Myocyte (in vitro differentiated cells): ENCODE results near the gene UBXN7. TPM values are rescaled to one million over a fixed set of nuclear protein-coding genes. Genes with fewer than 3 reads are reported as not detected.
"Not testable (repeated sequence)": the region's sequence is repeated elsewhere in the genome, so short reads cannot be mapped to it uniquely, and the experiment has no call there.

Experiments
- DNase-seq: peaks from one replicate; pipeline ENCODE4 v3.0.0-alpha.2; 2012; ENCODE audit warnings: low read depth
- total RNA-seq: library from RNA; depleted of rRNA; stranded (reverse); fragments of >200 nt; gene quantifications from 2 replicates; pipeline ENCODE4 v1.2.3, GENCODE V29; 2014

Gene UBXN7
- total RNA-seq, 1 donor from 2014 or later: 10.5 TPM

DNA sequence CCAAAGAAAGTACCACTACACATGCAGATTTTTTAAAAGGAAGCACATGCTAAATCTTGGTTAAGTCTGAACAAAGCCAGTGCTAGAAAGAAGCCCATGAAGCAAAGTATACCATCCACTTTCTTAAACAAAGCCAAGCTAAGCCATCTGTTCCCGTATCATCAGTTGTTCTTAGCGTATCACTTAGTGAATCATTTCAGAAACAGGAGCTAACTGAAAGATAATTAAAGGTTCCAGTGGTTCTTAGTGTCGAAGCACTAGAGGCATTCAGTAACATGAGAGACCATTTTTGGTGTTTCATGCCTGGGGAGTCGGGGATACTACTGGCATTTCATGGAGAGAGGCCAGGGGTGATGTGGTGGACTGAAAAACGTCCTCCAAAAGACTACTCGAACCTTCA is 12.8 kb downstream of the UBXN7 start:
- DNase-seq: peak; percentile 46

DNA sequence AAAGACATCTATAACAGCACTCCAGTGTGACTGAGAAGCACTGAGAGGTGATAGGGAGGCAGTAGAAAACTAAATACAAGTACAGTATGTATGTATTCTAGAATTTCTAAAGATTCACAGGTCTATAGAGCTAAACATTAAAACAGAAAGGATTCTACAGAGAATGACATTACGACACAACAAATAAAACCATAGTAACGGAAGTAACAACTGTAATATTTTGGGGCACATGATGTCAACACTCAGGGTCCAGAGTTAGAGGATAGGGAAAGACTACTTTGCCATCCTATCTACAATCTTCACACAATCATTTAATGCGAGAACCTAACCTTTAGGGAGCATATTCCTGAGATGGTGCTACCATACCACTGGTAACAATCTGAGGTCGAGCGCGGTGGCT is 13.6 kb downstream of the UBXN7 start:
- DNase-seq: no peak

DNA sequence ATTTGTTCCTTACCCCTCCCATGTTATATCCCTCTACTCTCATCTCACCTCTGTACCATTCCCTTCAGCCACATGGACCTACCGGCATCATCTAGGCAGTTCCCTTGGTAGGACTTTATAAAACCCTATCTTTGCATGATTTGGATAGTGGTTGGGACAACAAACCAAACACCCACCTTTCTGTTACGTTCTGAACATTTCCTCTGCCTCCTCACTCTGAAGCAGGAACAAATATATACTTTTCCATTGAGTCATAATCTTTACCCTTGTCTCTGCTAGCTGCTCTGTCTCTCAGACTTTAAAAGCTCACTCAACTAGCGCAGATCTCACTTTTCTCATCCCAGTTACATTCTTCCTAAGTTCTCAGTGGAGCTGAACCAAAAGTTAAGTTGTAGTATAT is 17.8 kb downstream of the UBXN7 start:
- DNase-seq: no peak

DNA sequence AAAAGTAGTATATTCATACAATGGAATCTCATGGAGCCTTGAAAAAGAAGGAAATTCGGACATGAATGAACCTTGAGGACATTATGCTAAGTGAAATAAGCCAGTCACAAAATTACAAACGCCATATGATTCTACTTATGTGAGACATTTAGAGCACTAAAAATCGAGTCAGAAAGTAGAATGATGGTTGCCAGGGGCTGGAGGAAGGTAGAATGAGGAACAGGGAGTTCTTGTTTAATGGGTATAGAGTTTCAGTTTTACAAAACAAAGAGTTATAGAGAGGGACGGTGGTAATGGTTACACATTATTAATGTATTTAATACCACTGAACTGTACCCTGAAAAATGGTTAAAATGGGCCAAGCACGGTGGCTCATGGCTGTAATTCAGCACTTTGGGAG is 19.5 kb downstream of the UBXN7 start:
- DNase-seq: no peak

DNA sequence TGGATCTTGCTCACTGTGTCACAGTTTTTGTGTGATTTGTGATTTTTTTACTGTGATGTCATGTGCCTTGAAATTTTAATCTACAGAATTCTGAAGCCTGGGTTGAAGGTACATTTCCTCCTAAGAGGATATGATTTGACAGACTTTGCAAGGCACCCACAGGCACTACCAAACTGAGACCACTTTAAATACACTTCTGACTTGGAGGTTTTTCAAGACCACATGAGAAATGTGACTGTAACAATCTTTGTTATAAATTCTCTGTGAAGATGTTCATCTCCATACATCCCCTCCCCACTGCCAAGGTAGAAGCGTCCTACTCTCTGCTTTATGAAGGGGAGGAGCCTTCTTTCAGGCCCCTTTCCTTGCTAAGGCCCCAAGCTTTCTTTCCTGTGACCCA is 22.8 kb downstream of the UBXN7 start:
- DNase-seq: no peak

DNA sequence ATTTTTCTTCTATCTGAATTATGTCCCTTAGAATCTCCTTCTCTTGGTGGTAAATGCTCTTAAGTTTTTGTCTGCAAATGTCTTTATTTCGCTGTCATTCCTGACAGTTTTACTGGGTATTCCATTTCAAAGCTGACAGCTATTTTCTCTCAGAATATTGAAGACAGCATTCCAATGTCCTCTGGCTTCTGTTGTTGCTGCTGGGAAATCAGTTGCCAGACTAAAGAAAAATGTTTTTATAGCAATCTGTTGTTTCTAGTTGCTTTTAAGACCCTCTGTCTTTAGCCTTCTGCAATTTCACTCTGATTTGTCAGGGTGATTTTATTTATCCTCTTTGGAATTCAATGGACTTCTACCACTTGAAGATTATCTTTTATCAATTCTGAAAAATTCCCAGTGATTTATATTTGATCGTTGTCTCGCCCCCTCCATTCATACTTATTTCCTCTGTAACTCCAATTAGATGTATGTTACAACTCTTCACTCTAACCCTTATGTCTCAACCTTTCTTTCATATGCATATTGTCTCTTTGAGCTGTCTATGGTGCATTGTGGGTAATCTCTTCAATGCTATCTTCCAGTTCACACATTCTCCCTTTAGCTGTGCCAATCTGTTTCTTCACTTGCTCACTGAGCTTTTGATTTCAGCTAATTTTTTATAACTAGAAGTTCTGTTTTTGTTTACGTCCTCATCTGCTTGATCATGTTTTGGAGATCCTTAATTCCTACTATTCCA is 23.5 kb downstream of the UBXN7 start:
- no peak for DNase-seq

DNA sequence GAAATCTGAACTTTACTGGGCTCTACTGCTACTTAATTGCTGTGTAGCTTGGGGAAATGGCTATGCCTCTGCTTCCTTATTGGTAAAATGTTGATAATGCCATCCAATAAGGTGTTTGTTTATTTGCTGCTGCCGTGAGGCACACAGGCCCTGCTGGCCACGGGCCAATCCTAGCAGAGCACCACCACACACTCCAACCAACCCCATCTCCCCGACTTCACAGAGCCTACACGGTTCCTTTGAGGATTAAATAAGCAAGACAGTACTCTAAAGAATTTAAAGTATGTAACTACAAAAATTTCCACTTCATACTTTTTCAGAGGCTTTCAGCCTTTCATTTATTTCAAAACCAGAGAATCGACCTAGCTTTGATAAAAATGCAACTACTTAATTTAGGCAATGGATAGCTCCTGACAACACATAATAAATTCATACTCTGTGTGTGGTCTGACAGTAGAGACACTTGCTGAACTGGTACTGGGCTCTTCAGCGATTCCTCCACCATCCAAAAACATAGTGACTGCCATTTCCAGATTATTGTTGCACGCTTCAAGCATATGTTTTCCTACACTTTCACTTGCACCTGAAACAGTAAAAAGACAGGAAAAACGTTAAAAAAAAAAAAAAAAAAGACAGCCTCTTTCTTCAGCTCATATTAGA is 25.3 kb downstream of the UBXN7 start:
- DNase-seq: peak; percentile 66

DNA sequence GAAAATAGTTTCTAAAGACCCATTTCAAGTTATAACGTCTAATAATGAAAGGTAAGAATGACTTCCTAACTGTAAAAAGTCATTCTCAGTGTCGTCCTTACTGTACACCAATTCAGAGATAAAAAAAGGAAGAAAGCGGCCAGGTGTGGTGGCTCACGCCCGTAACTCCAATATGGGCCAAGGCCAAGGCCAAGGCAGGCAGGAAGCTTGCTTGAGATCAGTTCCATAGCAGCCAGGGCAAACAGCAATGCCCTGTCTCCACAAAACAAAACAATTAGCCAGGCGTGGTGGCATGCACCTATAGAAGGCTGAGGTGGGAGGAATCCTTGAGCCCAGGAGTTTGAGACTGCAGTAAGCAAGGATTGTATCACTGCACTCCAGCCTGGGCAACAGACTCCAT is 31.9 kb downstream of the UBXN7 start:
- no peak for DNase-seq

DNA sequence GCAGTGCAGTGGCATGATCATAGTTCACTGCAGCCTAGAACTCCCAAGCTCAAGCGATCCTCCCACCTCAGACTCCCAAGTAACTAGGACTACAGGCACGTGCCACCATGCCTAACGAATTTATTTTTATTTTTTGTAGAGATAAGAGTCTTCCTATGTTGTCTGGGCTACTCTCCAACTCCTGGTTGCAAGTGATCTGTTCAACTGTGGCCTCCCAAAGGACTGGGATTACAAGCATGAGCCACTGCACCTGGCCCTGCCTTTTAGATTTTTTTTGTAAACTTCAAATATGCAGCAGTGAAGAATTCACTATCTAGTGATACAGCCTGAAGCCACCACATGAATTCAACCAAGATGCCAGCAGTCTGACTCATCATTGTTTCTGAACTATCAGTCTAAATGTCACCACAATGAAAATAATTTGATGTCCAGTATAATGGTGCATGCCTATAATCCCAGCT is 32.7 kb downstream of the UBXN7 start:
- DNase-seq: peak; percentile 93

DNA sequence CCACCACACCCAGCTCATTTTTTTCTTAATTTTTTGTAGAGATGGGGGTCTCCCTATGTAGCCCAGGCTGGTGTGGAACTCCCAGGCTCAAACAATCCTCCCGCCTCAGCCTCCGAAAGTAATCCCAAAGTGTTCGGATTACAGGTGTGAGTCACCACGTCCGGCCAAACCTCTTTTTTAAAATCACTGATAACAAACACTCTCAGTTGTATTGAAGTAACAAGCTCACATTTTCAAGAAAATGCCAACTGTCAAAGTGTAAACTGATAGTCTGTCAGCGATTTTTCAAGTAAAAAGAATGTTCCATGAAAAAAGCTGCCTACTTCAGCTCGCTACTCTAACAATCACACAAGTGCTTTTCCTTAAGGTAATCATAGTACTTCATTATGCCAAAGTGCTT is 33.4 kb downstream of the UBXN7 start:
- no peak for DNase-seq

DNA sequence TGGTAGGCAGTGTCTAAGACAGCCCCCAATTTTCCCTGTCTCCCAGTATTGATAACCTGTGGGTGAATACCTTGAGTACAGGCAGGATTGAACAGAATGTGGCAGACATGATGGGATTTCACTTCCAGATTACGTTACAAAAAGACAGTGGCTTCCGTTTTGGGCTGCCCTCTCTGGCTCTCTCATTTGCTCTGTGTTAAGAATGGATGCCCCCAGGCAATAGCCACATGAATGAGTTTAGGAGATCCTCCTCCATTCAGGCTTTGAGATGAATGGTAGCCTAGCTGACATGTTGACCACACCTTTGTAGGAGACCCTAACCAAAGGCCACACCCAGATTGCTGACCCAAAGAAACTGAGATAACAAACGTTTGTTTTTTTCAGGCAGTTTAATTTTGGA is 34.3 kb downstream of the UBXN7 start:
- no peak for DNase-seq

DNA sequence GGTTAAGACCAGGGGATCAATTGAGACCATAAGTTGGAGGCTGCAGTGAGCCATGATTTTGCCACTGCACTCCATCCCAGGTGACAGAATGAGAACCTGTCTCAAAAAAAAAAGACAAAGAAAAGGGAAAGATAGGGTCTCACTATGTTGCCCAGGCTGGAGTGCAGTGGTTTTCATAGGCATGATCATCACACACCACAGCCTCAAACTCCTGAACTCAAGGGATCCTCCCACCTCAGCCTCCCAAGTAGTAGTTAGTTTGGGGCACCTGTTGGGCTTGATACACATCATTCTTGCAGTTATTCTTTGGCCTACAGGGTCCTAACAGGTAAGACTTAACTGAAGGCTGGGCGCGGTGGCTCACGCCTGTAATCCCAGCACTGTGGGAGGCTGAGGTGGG is 42.1 kb downstream of the UBXN7 start:
- no peak for DNase-seq

DNA sequence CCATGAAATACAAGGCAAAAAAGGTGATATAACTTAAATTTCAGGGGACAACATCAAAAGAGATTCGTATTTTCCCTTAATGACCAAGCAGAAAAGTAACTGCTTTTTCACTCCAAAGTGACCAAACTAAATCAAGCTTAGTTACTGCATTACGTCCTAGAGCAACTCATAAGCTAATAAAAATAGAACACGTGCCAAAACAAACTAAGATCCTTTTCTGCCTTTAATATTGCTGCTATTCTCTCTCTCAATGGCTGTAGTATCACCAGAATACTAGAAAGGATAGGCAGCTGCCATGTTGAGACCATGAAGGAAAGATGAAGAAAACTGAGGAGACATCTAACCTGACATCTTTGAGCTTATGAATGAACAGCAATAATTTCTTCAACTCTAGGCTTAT is 43.3 kb downstream of the UBXN7 start:
- DNase-seq: no peak

DNA sequence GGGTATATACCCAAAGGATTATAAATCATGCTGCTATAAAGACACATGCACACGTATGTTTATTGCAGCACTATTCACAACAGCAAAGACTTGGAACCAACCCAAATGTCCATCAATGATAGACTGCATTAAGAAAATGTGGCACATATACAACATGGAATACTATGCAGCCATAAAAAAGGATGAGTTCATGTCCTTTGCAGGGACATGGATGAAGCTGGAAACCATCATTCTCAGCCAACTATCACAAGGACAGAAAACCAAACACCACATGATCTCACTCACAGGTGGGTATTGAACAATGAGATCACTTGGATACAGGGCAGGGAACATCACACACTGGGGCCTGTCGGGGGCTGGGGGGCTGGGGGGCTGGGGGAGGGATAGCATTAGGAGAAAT is 44.3 kb downstream of the UBXN7 start:
- DNase-seq: not testable (repeated sequence)

DNA sequence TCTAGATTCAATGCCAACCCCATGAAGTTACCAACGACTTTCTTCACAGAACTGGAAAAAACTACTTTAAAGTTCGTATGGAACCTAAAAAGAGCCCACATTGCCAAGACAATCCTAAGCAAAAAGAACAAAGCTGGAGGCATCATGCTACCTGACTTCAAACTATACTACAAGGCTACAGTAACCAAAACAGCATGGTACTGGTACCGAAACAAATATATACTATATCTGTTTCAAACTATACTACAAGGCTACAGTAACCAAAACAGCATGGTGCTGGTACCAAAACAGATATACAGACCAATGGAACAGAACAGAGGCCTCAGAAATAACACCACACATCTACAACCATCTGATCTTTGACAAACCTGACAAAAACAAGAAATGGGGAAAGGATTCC is 45.4 kb downstream of the UBXN7 start:
- not testable (repeated sequence) for DNase-seq

DNA sequence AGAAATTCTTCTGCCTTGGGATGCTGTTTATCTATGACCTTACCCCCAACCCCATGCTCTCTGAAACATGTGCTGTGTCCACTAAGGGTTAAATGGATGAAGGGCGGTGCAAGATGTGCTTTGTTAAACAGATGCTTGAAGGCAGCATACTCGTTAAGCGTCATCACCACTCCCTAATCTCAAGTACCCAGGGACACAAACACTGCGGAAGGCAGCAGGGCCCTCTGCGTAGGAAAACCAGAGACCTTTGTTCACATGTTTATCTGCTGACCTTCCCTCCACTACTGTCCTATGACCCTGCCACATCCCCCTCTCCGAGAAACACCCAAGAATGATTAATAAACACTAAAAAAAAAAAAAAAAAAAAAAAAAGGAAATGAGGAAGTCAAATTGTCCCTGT is 46.2 kb downstream of the UBXN7 start:
- DNase-seq: not testable (repeated sequence)

DNA sequence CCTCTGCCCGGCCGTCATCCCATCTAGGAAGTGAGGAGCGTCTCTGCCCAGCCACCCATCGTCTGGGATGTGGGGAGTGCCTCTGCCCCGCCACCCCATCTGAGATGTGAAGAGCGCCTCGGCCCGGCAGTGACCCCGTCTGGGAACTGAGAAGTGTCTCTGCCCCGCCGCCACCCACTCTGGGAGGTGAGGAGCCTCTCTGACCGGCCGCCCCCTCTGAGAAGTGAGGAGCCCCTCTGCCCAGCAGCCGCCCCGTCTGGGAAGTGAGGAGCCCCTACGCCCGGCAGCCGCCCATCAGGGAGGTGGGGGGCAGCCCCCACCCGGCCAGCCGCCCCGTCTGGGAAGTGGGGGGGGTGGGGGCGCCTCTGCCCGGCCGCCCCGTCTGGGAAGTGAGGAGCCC is 46.8 kb downstream of the UBXN7 start:
- DNase-seq: not testable (repeated sequence)

DNA sequence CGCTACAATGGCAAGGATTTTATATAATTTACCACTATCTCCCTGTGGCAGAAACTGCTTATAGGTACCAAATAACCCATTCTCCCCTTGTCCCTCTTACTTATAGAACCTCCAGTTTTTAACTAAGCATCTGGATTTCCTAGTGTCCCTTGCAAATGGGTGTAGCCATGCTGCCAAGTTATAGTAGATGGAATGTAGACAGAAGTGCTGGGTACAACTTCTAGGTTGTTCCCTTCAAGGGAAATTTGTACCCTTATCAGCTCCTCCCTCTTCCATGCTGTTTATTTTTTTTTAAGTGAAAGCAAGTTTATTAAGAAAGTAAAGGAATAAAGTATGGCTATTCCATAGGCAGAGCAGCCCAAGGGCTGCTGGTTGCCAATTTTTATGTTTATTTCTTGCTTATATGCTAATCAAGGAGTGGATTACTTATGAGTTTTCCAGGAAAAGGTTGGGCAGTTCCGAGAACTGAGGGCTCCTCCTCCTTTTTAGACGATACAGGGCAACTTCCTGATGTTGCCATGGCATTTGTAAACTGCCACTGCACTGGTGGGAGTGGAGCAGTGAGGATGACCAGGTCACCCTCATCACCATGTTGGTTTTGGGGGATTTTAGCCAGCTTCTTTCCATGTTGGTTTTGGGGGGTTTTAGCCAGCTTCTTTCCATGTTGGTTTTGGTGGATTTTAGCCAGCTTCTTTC is 53.9 kb downstream of the UBXN7 start:
- no peak for DNase-seq

DNA sequence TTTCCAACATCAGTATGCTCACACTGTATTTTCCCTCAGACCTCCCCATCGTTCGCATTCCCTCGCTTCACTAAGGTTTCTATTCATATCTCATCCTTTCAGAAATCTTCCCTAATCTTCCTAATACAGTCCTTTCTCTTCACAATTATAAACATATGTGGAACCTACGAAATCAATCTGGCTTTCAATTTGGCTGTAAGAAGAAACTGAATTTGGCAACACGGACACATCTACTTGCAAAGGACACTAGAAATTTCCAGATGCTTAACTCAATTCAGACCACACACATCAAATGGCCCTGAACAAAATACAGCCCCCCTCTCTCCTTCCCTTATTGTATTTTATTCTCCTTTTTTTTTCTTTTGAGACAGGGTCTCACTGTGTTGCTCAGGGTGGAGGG is 54.9 kb downstream of the UBXN7 start:
- no peak for DNase-seq

DNA sequence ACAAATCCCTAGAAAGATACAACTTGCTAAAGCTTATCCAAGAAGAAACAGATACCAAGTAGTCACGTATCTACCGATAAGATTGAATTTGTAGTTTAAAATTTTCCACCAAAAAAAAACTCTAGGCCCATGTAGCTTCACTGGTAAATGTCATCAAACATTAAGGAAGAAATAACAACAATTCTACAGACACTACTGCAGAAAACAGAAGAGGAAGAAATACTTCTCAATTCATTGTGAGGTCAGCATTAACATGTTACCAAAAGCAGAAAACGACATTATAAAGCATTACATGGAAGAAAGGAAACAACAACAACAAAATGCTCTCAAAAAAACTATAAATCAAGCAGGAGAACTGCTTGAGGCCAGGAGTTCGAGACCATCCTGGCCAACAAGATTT is 66.5 kb downstream of the UBXN7 start:
- no peak for DNase-seq

DNA sequence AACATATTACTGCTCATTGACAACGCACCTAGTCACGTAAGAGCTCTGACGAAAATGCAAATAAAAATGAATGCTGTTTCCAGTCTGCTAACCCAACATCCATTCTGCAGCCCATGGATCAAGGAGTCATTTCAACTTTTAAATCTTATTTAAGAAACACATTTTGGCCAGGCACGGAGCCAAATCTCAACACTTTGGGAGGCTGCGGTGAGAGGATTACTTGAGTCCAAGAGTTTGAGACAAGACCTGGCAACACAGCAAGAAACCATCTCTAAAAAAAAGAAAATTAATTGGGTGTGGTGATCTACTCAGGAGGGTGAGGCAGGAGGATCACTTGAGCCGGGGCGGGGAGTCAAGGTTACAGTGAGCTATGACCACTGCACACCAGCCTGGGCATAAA is 71.6 kb downstream of the UBXN7 start:
- no peak for DNase-seq

DNA sequence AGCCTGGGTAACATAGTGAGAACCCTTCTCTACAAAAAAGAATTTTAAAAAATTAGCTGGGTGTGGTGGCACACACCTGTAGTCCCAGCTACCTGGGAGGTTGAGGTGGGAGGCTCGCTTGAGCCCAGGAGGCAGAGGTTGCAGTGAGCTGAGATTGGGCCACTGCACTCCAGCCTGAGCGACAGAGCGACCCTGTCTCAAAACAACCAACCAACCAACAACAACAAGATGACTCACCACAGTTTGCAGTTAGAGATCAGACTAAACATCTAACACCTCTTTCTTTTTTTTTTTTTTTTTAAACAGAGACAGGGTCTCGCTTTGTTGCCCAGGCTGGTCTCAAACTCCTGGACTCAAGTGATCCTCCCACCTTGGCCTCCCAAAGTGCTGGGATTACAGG is 73.7 kb downstream of the UBXN7 start:
- not testable (repeated sequence) for DNase-seq
